Left ventricle myocardium superior (tissue), 1 donor: ENCODE results near the gene EPHB6. TPM values are rescaled to one million over a fixed set of nuclear protein-coding genes. Genes with fewer than 3 reads are reported as not detected.

Experiments
- ATAC-seq: fragments of 200-7000 bp; cut with Tn5 transposase; one replicate; pipeline ENCODE4 v1.9.1; 2020; ENCODE audit warnings: mild to moderate bottlenecking, moderate library complexity
- DNase-seq: peaks from one replicate; pipeline ENCODE4 v3.0.0-alpha.2; 2020
- intact Hi-C: fragments of 100-400 bp; cut with micrococcal nuclease; formaldehyde crosslinking; loops from one replicate; pipeline ENCODE4 v1.11.0; 2022
- total RNA-seq: library from RNA; stranded (reverse); fragmentation: NEBNext Ultra II Directional; extraction: Animal tissue kit (Norgen Biotek cat#: 25700); gene quantifications from one replicate; pipeline ENCODE4 v1.2.1, GENCODE V29; 2021
- donor health status: DM: no; HTN: yes; CAD: no; lungs with severe emphysema.

Gene EPHB6
- total RNA-seq, 1 donor from 2014 or later, result 3.9 TPM

DNA sequence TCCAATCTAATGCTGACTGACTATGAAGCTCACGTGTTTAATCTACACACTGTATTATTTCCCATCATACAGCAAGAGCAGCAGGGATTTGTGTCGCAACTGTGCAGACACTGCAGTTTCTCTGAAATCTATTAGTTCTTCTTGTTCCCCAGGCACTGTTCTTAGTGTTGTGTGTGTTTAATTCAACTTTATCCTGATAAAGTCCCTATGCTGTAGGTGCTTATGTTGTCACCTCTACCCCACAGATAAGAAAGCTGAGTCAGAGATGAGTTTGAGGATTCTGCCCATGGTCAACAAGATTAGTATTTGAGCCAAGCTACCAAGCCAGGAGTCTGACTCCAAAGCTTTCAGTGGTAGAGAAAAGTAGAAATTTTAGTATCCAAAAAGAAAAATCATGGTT lies 22.5 kb upstream of the EPHB6 start:
- ATAC-seq (no peak), DNase-seq (no peak)
- intact Hi-C loops, result no loop called here

DNA sequence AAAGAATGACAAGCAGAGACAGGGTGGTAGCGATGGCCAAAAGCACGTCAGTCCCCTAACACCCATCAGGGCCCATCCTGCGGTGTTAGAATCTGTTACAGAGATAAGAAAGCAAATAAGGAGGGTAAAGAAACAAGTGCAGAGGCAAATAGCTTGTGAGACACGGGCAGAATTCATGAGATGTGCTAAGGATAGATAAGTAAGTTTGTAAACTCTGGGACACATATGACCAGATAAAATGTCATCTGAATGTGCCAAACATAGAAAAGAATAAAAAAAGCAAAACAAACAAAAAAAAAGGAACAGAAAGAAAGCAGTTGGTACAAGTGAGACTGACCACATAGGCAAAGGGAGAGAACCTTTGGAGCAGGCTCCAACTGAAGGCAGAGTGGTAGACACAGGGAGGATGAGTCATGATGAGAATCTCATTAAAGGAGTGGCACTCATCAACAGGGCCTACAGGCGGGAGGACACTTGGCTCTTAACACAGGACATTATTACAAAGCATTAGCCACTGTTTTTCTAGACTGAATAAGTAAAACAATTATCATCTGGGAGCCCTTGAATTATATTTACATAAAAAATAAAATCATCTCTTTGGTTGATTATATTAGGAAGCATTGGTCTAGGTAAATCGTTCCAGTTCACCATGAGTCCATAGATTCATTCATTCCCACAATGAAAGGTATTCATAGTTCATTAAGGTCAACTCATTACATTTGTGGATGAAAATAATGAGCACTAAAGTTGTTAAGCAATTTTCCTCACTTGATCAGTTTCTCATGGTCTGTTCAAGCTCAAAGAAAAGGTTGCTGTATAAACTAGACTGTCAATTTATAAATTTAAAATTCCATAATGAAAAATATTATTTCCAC lies 21.5 kb upstream of the EPHB6 start:
- ATAC-seq, result no peak
- intact Hi-C loops, result no loop called here
- DNase-seq, result no peak

DNA sequence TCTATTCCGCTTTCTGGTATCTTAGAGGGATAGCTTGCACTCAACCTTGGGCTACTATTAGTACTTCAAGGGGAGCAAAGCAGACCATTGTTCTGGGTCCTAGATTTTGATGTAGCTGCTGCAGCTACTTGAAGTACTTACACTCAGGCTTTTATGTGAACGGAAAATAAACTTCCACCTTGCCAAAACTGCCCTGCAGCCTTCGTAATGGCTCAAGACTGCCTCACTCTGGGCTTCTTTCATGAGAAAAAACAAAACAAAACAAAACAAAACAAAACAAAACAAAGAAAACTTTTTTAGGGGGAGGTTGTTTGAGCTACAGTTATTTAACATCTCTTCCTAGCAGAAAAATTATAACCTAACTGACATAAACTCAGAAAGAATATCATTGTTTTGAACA lies 19.4 kb upstream of the EPHB6 start:
- intact Hi-C loops, result no loop called here
- no peak for DNase-seq
- no peak for ATAC-seq

DNA sequence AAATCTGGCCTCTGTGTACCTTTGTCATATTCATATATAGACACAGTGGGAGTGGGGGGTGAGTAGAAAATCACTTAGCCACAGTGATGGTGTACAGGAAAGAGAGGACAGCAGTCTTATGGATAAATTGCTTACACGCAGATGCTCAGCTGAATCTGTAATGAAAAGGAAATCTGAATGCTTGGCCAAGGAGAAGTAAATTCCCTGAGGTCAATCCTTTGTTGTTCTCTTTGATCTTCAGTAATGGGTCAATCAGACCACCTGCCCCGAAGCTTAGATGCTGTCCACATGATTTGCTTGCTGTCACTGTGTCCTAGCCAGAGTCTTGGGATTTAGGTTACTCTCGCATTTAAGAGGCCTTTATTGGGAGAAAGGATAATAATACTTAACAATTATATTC lies 18.4 kb upstream of the EPHB6 start:
- intact Hi-C loops, result no loop called here
- DNase-seq (no peak), ATAC-seq (no peak)

DNA sequence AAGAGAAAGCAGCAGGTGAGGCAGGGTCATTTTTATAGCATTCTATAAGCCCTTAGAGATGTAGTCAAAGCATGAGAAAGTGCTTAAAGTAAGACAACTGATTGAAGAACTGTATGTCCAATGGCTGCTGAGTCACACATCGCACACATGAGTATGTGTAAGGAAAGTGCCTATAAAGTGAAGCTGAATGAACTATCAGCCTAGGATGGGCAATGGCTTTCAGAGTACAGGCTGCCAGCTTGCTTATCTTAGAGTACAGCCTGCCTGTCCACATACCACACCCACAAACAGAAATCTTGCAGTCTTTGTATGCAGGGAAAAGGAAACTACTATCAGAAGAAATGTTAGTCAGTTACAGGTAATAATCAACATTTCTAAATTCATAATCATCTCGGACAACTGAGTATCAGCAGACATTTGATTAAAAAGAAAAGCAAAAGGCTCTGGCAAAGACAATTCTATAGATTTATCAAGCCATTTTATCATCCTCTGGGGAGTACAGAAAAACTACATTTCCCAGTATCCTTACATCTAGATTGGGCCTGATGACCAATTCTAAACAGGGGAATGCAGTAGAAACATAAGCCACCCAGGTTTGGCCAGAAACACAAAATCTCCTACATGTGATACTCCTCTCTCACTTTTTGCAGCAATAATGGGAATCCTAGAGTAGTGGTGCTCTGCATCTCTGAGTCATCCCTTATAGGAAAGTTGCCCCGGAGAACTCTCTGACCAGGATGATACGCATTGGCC lies 16.2 kb upstream of the EPHB6 start:
- no peak for ATAC-seq
- intact Hi-C loops, result no loop called here
- no peak for DNase-seq

DNA sequence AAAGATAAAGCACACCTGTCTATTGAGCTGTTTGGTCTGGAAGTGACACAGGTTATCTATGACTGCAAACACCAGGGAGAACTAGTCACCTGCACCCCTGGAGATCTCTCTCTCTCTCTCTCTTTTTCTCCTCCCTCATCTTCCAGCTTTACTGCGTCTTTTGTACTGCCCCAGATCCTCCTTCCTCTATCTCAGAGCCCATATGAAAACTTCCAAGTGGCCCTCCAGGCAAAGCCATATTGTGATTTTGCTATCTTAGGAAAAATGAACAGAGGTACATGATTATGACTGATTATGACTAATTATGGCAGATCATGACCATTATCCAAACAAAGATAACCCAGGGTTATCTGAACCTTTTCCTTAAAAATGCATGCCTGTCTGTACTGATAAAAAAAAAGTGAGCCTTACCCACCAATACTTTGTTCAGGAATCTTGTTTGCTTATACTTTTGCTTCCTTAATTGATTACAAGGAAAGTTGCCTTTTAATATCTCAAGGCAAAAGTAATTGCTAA lies 12.6 kb upstream of the EPHB6 start:
- intact Hi-C loops, result no loop called here
- ATAC-seq (no peak), DNase-seq (no peak)

DNA sequence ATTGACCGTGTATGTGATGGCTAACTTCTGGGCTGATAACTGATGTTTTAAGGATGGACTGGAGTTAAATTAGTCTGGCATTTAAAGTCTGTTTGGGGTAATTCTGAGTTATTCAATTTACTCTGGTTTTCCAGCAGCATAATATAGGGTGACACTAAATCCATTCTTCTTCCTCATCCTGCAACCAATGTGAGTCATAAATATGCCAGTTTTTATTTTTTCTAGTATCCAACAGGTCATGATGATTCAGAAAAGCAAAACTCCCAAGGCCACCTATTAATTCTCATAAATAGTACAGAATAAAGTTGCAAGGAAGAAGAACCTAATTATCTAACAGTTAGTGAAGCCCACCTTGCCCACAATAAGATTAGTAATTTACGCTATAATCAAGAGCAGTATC lies 7.5 kb upstream of the EPHB6 start:
- ATAC-seq (no peak), DNase-seq (no peak)
- intact Hi-C loops, result no loop called here

DNA sequence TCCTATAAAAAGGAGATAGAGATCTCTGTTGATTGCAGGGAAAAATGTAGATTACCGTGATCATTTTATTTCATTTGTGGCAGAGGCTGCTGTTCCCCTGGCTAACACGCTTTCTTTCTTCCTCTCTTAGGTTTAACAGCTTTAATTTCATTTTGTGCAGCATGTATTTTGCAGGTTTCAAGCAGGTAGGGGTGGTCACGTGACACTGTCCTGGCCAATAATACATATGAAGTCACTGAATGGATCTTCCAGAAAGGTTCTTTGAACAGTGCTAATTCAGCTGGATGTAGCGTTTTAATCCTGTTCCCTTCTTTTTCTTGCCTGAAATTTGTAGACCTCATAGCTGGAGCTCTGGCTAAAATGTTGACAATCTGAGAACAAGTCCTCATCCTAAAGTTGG lies 3.6 kb upstream of the EPHB6 start:
- intact Hi-C loops, result no loop called here
- DNase-seq (no peak), ATAC-seq (no peak)

DNA sequence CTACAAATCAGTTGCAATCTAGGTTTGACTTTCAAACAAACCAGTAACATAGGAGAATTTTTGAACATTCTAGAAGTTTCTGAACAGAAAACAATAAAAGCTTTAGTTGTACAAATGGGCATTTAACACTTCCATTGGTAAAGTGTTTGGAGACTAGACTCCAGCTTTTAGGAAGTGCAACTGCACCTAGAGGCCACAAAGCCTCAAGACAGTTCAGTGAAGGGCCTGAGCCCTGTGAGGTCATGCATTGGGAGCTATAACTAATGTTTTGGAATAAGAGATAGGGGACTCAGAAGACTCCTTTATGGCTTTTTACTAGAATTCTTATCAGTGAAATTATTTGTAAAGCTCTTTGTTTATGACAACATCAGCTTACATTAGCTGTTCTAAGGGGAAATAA lies 3.0 kb upstream of the EPHB6 start:
- no peak for DNase-seq
- no peak for ATAC-seq
- intact Hi-C loops, result no loop called here

DNA sequence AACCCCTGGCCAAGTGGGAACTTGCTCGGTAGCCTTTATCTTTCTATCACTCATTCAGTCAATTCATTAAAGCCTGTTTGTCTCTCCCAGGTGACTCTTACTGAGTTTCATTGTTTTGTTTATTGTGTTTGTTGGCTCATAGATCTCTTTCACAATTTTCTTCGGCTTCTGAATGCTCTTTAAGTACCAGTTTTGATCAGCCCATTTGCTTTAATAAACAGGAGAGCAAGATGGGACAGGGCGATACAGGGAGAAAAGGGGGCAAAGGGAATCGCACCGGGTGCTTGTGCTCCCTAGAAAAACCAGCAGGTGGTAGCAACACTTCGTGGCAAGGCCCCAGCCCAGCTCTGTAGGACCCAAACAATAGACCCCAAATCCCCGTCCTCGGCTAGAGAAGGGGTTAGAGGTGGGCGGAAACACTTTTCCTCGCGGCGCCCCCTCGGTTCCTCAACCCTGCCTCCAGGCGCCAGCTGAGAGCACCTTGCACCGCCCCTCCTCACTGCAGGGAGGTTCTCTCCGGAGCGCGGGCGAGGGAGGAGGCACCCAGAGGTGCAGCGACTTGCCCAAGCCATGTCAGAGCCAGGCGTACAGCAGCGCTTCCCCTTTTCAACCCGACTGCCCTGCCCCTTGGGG lies 1.0 kb upstream of the EPHB6 start:
- intact Hi-C loops, result no loop called here
- peak; percentile 70 for DNase-seq
- peak; percentile 78 for ATAC-seq

DNA sequence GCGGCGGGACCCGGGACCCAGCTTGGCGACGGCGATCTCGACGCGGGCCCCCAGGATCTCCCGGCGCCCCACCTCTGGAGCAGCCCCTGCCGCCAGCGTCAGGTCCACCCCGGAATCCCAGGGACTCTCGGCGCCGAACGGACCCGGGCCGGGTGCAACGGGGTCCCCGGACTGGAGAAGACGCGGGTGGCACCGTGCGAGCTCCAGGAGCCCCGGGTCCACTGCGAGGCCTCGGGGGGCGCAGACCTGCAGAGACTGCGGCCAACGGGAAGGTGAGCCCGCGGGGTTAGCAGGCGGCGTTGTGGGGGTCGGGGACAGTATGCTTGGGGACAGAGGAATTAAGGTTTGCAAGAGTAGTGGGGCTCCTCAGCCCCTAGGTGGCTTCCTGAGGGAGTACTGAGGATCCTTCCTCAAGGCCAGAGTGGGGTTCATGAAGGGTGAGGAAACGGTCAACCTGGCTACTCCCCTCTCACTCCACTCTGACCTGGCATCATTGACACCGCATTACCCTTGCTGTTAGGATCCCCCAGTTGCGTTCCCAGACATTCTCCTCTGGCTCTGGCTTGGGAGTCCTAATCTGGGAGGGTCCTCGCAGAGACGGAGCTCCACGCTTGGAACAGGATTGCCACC lies 353 bp downstream of the EPHB6 start:
- ATAC-seq (peak; percentile 3), DNase-seq (no peak)
- intact Hi-C loops, result no loop called here

DNA sequence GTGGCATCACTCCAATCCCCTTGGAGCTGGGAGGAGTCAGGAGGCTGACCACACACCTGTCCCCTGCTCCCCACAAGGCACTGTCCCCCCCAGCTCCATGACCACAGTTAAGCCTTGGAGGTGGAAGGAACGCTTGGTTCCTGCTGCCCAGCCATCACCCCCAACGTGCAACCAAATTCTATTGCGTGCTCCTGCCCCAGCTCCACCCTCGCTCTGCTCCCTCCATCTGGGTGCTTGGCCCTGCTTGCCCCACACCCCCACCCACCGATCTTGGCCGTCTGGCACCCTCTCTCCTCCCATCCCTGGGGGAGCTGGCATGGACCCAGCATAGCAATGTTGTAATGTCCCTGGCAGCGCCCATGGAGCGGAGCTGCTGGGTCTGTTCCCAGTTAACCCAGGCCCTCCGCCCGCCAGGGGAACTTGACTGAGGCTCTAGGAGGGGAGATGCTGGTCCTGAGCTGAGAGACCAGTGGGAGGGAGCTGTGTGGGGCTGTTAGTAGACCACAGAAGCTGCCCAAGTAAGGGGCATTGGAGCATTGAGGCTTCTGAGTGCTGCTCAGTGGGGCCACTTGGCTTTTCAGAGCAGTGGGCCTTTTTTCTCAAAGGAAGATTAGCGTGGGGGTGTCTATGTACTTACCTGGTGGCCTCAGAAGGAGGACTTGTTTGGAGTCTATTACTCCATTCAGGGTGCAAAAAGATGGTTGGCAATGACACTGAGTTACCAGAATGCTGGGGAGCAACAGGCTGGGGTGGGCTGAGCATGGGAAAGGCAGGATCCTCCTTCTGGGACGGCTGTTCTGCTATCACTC lies 1.1 kb downstream of the EPHB6 start:
- peak; percentile 62 for DNase-seq
- ATAC-seq, result peak; percentile 59
- intact Hi-C loops, result no loop called here

DNA sequence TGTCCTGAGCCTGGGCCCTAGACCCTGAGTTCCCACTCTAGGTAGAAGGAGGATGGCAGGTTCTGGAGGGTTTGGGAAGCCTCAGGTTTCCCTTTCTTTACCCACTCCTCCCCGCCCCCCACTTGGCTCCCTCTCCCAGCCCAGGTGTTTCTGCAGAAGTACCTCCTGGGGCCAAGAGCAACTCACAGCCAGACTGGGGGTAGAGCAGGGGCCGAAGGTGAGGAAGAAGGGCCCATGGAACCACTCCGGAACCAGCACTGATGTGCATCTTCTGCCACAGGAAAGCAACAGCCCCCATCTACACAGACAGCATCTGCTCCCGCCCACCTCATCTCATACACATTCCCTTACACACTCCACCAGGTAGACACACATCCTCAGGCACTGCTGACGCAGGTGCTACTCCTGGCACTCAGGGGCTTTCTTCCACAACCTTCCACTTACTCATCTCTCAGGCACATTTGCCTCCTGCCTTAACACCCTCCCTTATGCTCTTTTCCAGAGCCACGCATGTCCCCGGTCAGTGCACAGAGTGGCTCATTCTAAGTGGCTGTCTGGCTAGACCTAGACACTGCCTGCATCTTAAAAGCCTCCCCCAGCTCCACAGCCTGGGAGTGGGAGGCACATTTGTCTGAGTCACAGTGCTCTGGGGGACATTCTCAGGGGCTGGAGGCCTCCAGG lies 1.8 kb downstream of the EPHB6 start:
- ATAC-seq, result no peak
- intact Hi-C loops, result no loop called here

DNA sequence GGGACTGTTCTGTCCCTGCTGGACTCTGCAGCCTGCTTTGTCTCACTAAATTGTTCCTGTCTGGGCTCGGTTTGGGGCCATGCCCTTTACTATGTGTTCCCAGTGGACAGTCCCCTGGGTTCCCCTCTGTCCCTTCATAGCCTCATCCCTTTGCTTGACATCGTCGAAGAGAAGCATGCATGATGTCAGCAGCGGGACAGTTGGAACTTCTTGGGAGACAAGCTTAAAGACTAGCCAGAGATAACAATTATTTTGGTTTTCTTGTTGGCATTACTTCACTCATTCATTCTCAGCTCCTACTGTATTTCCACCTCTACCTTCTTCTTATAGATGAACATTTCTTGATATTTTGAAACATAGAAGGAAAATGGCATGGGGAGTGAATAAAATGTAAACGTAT lies 2.7 kb downstream of the EPHB6 start:
- DNase-seq, result no peak
- ATAC-seq, result no peak
- intact Hi-C loops, result no loop called here

More for the DNA sequence above, 1.8 kb downstream of the EPHB6 start:
- no peak for DNase-seq

DNA sequence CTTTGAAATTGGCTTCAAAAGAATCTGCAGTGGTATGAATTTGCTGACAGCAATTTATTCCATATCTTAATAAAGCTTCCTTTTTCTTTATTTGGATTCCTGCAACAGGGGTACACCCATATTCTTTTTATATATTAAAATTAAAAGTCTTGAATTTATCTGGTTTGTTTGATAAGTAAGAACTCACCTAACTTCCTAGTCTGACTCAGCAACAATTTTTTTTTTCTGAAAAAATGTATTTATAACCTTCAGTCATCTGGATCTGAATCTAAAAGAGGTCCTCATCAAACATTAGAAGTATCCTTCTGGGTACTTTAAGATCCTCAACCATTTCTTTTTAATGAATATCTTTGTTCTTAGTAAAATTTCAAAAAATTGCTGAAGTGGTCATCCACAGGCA lies 4.5 kb downstream of the EPHB6 start:
- ATAC-seq, result no peak
- intact Hi-C loops, result no loop called here
- DNase-seq, result no peak

DNA sequence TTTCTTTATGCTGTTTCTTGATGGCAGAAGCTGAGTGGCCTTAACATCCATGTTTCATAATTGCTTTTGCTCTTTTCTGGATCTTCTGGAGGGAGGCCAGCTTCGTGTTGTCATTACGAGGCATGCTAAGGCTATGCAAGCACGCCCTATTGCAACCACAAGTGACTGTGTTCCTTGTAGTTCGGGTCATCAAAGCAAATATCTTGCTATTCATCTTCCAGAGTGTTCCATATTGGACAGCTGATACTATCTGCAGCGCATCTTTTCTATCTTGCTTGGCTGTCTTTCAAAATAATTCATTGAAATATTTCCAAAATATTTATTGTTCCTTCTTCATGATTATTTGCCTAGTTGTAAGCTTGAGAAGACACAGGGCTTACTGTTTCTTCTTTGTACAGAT lies 5.0 kb downstream of the EPHB6 start:
- DNase-seq (no peak), ATAC-seq (no peak)
- intact Hi-C loops, result no loop called here

DNA sequence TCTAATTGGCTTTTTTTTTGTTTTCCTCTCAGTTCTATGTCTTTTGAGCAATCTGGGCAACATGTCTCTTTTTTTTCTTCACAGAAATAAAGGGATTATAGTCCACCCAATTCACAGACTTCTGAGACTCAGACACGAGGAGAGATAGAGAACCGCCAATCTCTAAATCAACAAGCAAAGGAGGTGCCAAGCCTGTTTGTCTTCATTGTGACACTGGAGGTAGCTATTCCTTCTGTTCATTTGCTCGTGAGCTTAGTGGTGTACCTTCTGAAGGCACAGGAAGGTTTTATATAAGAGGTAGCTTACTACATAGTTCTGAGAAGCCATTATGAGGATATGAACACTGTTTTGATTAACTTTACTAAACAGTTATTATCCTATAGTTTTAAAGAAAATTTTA lies 6.1 kb downstream of the EPHB6 start:
- DNase-seq (no peak), ATAC-seq (no peak)
- intact Hi-C loops, result no loop called here

DNA sequence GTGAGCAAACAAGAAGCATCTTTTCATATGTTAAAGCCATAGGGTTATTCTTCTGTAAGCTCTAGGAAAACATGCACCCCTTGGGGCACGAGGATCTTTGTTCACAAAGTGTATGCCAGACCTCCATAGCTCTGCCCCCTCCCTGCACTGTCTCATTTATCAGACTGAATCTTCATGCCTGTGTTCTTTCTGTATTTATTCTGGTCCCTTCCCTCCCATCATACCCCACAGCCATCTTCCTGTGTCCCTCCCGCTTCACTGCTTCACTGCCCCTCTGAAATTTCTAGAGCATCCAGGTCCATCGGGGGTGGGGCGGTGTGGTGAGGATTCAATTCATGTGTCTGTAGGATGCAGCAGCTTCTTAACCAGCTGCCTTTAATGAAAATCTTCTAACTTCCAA lies 7.5 kb downstream of the EPHB6 start:
- DNase-seq, result no peak
- intact Hi-C loops, result no loop called here
- ATAC-seq, result no peak
